DOHH2 (cell line): ENCODE data around the gene GALNT18.

Experiments
- CTCF ChIP-seq: fragments of 200-600 bp; sonication (generic); IDR thresholded peaks from one replicate; pipeline ENCODE4 v1.5.1; 2014; ENCODE audit warnings: antibody characterized with exemption, mild to moderate bottlenecking, low read depth, low read length; ENCODE audit not compliant: poor library complexity, severe bottlenecking
- EZH2phosphoT487 ChIP-seq: fragments of 200-600 bp; sonication (generic); IDR thresholded peaks from 2 replicates; pipeline ENCODE4 v1.6.1; 2017; ENCODE audit warnings: borderline replicate concordance, mild to moderate bottlenecking, antibody characterized with exemption, low read length, moderate library complexity, mixed read lengths

- TF ChIP-seq CTCF, result no peak
- no peak for TF ChIP-seq EZH2phosphoT487
Measured at GRCh38 chr11:11247576-11247975, 374.2 kb downstream of the GALNT18 start.
